Measurements from ENCODE around the gene RICTOR. TPM values are rescaled to one million over a fixed set of nuclear protein-coding genes. Genes with fewer than 3 reads are reported as not detected.
A peak's percentile ranks its signal among the peaks of the same experiment; 100 is the strongest.

Gene RICTOR
- polyA plus RNA-seq, 1 donor from 2014 or later: 12.9 TPM

DNA sequence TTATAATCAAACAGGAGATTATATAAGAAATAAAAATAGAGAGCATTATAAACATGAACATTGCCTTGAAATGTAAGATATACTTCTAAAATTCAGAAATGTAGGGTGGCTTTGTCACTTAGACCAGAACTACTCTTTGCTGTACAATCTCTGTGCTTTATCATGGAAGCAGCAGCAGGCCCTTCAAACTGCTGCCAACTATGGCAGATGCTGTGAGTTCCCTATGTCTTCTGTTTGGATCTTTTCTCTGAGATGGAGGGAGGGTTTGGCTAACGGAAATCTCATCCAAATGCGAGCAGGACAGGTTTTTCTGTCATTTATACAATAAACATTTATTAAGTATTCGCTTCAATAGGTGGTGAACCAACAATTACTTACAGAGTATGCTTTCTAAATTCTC lies 34.8 kb upstream of the RICTOR start:
- H3K9me3 ChIP-seq (ENCODE audit: low read length): no peaks in the 10 kb centered on the region
- H3K9ac ChIP-seq (ENCODE audit: low read length): no peak overlapping the region
- no peaks in the 10 kb centered on the region for H3K36me3 ChIP-seq (ENCODE audit: insufficient read depth, low read length)
- H4K20me1 ChIP-seq (ENCODE audit: insufficient read depth): no peaks in the 10 kb centered on the region
- H3K27ac ChIP-seq (ENCODE audit: low read length): peak overlapping the region; percentile 6
- H3K4me2 ChIP-seq (ENCODE audit: low read length): no peak overlapping the region
- no peaks in the 10 kb centered on the region for H3K79me2 ChIP-seq (replicated peaks; ENCODE audit: insufficient read depth, low read length)
- no peaks in the 10 kb centered on the region for H3K27me3 ChIP-seq (ENCODE audit: insufficient read depth, low read depth, low read length)
- H2AFZ ChIP-seq (ENCODE audit: low read depth, low read length): no peak overlapping the region
- H3F3A ChIP-seq (ENCODE audit: insufficient read depth, low read length, poor library complexity, severe bottlenecking): no peaks in the 10 kb centered on the region
- no peak overlapping the region for H3K4me3 ChIP-seq (ENCODE audit: low read length)
- no peak for TF ChIP-seq REST (IDR thresholded peaks at IDR 0.05; ENCODE audit: borderline replicate concordance)
- H3K9me2 ChIP-seq (ENCODE audit: insufficient read depth, low read length): no peaks in the 10 kb centered on the region

DNA sequence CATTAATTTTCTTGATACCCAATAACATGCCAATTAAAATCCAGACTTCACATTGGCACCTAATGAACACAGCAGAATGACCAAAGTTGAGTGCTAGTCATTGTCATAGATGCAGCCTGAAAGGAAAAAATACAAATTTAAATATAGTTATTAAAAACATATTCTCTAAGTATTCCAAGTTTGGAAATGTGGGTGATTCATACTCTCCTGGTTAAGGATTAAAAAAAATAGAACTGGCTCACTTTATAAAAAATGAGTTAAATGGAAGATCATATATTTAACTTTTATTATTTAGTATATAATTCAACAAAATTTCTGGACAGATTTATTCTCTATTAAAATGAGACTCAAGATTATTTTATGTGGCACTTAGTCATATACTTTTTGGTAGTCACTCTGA lies 33.2 kb upstream of the RICTOR start:
- Histone ChIP-seq H4K20me1 (ENCODE audit: insufficient read depth) (no peaks in the 10 kb centered on the region), H3K4me2 (ENCODE audit: low read length) (no peak overlapping the region), H3F3A (ENCODE audit: insufficient read depth, low read length, poor library complexity, severe bottlenecking) (no peaks in the 10 kb centered on the region), H3K79me2 (replicated peaks; ENCODE audit: insufficient read depth, low read length) (no peaks in the 10 kb centered on the region), H3K36me3 (ENCODE audit: insufficient read depth, low read length) (no peaks in the 10 kb centered on the region), H2AFZ (ENCODE audit: low read depth, low read length) (no peak overlapping the region), H3K9me2 (ENCODE audit: insufficient read depth, low read length) (no peaks in the 10 kb centered on the region), H3K4me3 (ENCODE audit: low read length) (no peak overlapping the region), H3K27ac (ENCODE audit: low read length) (no peak overlapping the region), H3K9ac (ENCODE audit: low read length) (no peak overlapping the region), H3K27me3 (ENCODE audit: insufficient read depth, low read depth, low read length) (no peaks in the 10 kb centered on the region), H3K9me3 (ENCODE audit: low read length) (no peaks in the 10 kb centered on the region)
- TF ChIP-seq TAF1 (IDR thresholded peaks at IDR 0.05; ENCODE audit: low read depth) (no peak), POLR2AphosphoS5 (IDR thresholded peaks at IDR 0.05) (no peak), MXI1 (conservative IDR thresholded peaks at IDR 0.05; ENCODE audit: poor library complexity, severe bottlenecking) (no peak), EP300 (conservative IDR thresholded peaks at IDR 0.05; ENCODE audit: poor library complexity, severe bottlenecking) (no peak), REST (IDR thresholded peaks at IDR 0.05; ENCODE audit: borderline replicate concordance) (no peak), SMC3 (conservative IDR thresholded peaks at IDR 0.05; ENCODE audit: poor library complexity) (no peak), EZH2 (IDR thresholded peaks at IDR 0.05; ENCODE audit: borderline replicate concordance, insufficient read depth, low read length, poor library complexity, severe bottlenecking) (no peak), RAD21 (conservative IDR thresholded peaks at IDR 0.05) (no peak)
- TF ChIP-seq, protein P1, sequence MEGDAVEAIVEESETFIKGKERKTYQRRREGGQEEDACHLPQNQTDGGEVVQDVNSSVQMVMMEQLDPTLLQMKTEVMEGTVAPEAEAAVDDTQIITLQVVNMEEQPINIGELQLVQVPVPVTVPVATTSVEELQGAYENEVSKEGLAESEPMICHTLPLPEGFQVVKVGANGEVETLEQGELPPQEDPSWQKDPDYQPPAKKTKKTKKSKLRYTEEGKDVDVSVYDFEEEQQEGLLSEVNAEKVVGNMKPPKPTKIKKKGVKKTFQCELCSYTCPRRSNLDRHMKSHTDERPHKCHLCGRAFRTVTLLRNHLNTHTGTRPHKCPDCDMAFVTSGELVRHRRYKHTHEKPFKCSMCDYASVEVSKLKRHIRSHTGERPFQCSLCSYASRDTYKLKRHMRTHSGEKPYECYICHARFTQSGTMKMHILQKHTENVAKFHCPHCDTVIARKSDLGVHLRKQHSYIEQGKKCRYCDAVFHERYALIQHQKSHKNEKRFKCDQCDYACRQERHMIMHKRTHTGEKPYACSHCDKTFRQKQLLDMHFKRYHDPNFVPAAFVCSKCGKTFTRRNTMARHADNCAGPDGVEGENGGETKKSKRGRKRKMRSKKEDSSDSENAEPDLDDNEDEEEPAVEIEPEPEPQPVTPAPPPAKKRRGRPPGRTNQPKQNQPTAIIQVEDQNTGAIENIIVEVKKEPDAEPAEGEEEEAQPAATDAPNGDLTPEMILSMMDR (IDR thresholded peaks at IDR 0.05; ENCODE audit: poor library complexity, severe bottlenecking): no peak

Data from neural cell (in vitro differentiated cells).